Uterus (tissue), 2 donors: ENCODE data around the gene MAN2B2.

ENCODE experiments used
- CTCF ChIP-seq, 4 experiments: fragments of 200-600 bp in 2 of 4; fragments of 450-650 bp in 2 of 4; sonication (generic) in 2 of 4; IDR thresholded peaks; one replicate each; pipeline ENCODE4 v1.5.1; 2016 to 2019; ENCODE audit warnings: antibody characterized with exemption in 4 of 4, mild to moderate bottlenecking in 2 of 4, moderate library complexity in 1 of 4
- POLR2A ChIP-seq, 2 donors: fragments of 450-650 bp; IDR thresholded peaks; one replicate each; pipeline ENCODE4 v1.6.1; 2016; ENCODE audit warnings: antibody characterized with exemption in 2 of 2, mild to moderate bottlenecking in 1 of 2, moderate library complexity in 1 of 2

- TF ChIP-seq POLR2A (IDR thresholded peaks at IDR 0.05): peak in 1 of 2 donors; percentile 64
- TF ChIP-seq CTCF (IDR thresholded peaks at IDR 0.05): no peak
These were observed at the start of gene MAN2B2 for GRCh38 chr4:6574747-6575502.
